Camera-type eye (tissue), 1 donor: ENCODE results near the gene ST6GALNAC5. TPM values are rescaled to one million over a fixed set of nuclear protein-coding genes. Genes with fewer than 3 reads are reported as not detected.

Experiments
- total RNA-seq: library from RNA; depleted of rRNA; stranded (reverse); fragments of >200 nt; gene quantifications from one replicate; pipeline ENCODE4 v1.2.3, GENCODE V29; 2014

The ST6GALNAC5 gene
- total RNA-seq = 26.3 TPM

DNA sequence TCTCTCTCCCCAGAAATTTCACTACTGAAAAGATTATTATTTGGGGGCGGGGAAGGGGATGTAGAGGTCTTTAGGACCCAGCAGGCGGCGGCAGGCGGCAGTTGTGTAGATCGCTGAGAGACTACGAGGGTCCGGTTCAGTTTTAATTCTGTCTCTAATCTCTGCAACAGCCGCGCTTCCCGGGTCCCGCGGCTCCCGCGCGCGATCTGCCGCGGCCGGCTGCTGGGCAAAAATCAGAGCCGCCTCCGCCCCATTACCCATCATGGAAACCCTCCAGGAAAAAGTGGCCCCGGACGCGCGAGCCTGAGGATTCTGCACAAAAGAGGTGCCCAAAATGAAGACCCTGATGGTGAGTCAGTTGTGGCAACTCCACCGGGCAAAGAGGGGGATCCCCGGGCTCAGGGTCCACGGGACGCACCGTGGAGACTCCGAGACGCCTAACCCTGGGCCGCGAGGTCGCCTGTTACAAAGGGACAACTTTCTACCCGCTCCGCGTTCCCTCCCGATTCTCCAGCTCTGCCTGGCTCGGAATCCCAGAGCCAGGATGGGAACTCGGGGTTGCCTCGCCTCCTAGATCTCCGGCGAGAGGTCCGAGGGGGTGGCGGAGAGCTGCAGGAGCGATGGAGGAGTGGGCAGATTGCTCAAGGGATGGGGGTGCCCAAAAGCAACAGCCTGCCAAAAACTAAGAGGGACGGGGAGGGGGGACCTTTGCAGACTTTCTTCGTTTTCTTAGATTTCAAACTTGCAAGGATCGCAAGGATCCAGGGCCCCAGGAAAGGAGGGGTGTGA lies at the start of gene ST6GALNAC5:
TSS of gene ST6GALNAC5 (plus strand) at position 139 of the 789 bp plus-strand sequence.

